ENCODE measurements around the gene NDUFB8.
A peak's percentile ranks its signal among the peaks of the same experiment; 100 is the strongest.

NDUFB8 gene

DNA sequence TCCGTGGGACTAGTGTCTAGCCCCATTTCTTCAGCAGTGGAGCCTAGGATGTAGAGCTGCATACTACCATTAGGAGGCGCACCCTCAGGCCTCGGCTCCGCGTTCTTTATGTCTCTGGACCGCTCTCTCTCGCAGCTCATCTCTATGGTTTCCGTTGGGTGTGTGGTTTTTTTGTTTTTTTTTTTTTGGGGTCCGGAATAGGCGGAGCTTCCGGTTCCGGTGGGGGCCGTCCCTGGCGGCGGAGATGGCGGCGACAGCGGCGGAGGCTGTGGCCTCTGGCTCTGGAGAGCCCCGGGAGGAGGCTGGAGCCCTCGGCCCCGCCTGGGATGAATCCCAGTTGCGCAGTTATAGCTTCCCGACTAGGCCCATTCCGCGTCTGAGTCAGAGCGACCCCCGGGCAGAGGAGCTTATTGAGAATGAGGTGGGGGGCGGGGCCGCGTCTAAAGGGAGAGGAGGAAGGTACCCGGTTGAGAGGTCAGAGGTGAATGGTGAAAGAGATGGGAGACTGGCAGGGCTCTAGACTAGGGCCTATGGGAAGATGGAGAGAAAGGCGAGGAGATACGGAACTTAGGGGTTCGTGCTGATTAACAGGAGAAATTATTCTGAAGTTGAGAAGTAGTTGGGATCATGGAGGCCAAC is 6.2 kb upstream of the NDUFB8 start, which contains the start of gene HIF1AN:
HIF1AN (plus strand) TSS at position 229 of the 639 bp plus-strand sequence; CDS start at position 245, 16 bp downstream.
- peak; percentile 80 for DNase-seq

GRCh38 chr10:100535338-100535714 is 5.7 kb upstream of the NDUFB8 start:
- DNase-seq = no peak

- no peak for DNase-seq
Observed at GRCh38 chr10:100534726-100535125, 5.1 kb upstream of the NDUFB8 start.

GRCh38 chr10:100531761-100532160 is 2.1 kb upstream of the NDUFB8 start:
- no peak for DNase-seq

DNA sequence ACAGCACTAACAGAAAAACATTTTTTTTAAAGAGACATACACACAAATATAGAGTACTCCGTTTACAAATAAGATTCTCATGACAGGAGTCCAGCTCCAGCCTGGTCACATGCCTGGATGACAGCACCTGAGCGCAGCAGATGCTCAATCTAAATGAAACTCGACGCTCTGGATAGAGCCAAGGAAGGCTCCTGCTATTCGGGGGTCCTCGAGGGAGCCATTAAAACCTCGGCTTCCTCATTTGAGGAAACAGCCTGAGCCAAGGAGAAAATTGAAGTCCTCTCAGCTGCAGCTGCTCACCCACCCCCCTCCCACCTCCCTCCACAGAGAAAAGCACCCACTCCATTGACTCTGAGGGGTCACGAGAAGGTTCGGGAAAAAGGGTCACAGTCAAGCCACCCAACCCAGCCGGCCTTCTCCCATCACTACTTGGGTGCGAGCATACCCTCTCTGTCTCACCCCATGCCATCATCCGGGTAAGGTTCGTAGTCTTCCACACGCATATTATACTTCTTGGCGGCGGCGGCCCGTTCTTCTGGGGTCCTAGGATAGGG is 673 bp downstream of the NDUFB8 start:
- DNase-seq = no peak

GRCh38 chr10:100528123-100528886 is 1.4 kb downstream of the NDUFB8 start:
- DNase-seq = no peak

GRCh38 chr10:100524638-100525037 is 5.0 kb downstream of the NDUFB8 start:
- no peak for DNase-seq

- DNase-seq = no peak
Observed at GRCh38 chr10:100524206-100524605, 5.5 kb downstream of the NDUFB8 start.

GRCh38 chr10:100522945-100523344 is 6.7 kb downstream of the NDUFB8 start:
- DNase-seq = no peak

- DNase-seq = no peak
Observed at GRCh38 chr10:100522107-100522801, 7.4 kb downstream of the NDUFB8 start.

GRCh38 chr10:100520811-100521210 is 8.9 kb downstream of the NDUFB8 start:
- DNase-seq = no peak

DNA sequence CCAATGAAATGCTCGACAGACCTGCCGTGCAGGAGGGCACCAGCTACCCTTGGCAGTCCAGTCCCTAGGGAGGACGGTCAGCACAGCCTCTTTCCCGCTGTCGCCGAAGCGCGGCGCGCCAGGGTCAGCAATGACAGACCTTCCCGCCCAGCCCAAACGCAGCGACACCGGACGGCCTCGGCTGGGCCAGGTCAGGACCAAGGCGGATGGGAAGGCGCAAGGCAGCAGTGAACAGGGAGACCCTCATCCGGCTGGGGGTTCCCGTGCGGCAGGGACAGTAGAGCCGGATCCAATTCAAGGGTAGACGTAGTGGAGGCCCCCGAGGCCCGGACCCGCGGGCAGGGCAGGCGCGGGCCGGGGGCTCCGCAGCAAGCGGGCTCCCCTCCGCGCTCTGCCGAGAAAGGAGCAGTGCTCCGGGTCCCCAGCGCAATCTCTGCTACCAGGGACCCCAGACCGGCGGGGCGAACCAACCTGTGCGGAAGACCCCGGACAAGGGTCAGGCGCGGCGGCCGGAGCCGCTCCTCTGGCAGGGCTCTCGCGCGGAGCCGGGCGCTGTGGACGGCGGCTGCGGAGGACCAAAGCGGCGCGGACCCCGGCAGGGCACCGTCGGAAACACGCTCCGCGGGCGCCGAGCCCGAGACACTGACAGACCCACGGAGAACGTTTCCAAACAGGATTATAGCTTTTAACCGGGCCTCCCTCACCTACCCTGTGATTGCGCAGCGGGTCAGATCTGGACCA is 10.2 kb downstream of the NDUFB8 start, which contains the start of gene SEC31B:
SEC31B (minus strand) TSS at position 551 of the 741 bp plus-strand sequence. CDS start 2,909 bp downstream, outside the sequence.
- no peak for DNase-seq

DNA sequence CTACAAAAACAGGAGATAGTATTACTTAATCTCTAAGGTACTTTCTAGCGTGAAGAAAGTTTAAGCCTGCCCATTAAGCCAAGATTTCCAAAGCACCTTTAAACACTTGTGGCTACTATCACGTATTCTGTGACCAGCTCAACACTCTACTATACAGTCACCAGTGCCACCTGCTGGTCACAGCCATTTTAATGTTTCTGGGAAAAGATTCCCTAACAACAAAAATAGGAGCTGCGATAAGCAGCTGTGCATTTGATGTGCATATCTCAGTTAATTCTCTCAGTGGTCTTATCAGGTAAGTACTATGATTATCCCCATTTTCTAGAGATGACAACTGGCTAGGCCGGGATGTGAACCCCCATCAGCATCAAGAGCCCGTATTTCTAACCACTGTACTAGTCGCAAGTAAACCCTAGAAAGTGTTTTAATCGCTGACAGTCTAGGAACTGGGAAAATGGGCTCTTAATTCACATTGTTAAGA is 10.9 kb downstream of the NDUFB8 start:
- peak; percentile 13 for DNase-seq

- DNase-seq = no peak
Observed at GRCh38 chr10:100516847-100517246, 12.8 kb downstream of the NDUFB8 start.

DNA sequence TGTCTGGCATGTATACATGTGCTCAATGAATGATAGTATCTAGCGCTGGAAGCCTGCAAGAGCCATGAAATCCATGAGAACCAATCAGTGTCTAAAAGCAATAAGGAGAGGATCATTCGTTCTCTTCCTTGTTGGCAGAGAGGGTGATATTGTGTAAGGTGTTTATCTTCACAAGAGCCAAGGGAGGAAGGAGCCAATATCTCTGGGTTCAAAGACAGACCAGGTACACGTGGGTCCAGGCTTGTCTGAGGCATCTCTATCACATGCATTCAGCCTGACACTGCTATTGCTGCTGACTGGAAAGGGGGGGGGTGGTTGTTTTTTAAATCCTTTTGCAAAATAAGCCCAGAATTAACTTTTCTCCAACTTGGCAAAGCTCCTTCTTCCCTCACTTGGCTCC is 14.1 kb downstream of the NDUFB8 start:
- DNase-seq = no peak

- no peak for DNase-seq
Observed at GRCh38 chr10:100510533-100511308, 18.9 kb downstream of the NDUFB8 start.

GRCh38 chr10:100509241-100509840 is 20.3 kb downstream of the NDUFB8 start:
- DNase-seq = no peak

- peak; percentile 8 for DNase-seq
Observed at GRCh38 chr10:100508691-100509150, 20.9 kb downstream of the NDUFB8 start.

GRCh38 chr10:100508266-100508665 is 21.4 kb downstream of the NDUFB8 start:
- DNase-seq = no peak

DNA sequence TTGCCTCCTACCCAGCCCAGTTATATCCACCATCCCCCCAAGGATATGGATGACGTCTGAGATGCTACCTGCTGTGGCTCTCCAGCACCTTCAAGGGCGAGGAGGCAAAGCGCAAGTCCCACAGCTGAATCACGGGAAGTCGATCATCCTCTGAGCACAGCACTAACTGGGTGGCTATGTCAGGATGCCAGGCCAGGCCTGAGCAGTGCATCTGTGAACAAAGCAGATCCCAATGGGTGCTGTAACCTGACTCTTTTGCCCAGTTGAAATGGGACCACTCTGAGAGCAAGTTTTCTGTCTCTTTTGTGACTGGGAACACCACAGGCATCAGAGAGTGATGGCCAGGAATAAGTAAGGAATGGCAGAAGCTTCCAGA is 22.3 kb downstream of the NDUFB8 start:
- DNase-seq = no peak

All from COR-L47 (cell line).